Skeletal muscle cell (primary cell): ENCODE measurements around the gene KIRREL3.

Experiments
- DNase-seq: peaks from one replicate; pipeline ENCODE4 v3.0.0-alpha.2; 2010; ENCODE audit warnings: low read depth
- H3K4me3 ChIP-seq: 2 replicates; pipeline ENCODE4 v1.5.1; 2011; ENCODE audit warnings: low read depth, mild to moderate bottlenecking, control low read depth, low read length, moderate library complexity

KIRREL3 gene

GRCh38 chr11:126437731-126438130 lies 562.8 kb downstream of the KIRREL3 start:
- H3K4me3 ChIP-seq, result no peak overlapping the region
- no peak for DNase-seq

GRCh38 chr11:126436209-126436755 lies 564.3 kb downstream of the KIRREL3 start:
- no peak overlapping the region for H3K4me3 ChIP-seq
- DNase-seq, result no peak

GRCh38 chr11:126434950-126435335 lies 565.6 kb downstream of the KIRREL3 start:
- no peak overlapping the region for H3K4me3 ChIP-seq
- no peak for DNase-seq

GRCh38 chr11:126433989-126434949 lies 566.3 kb downstream of the KIRREL3 start:
- no peak for DNase-seq
- H3K4me3 ChIP-seq, result no peak overlapping the region

GRCh38 chr11:126433244-126433846 lies 567.2 kb downstream of the KIRREL3 start:
- DNase-seq, result no peak
- H3K4me3 ChIP-seq, result no peak overlapping the region

GRCh38 chr11:126432525-126432924 lies 568.0 kb downstream of the KIRREL3 start:
- H3K4me3 ChIP-seq, result no peak overlapping the region
- no peak for DNase-seq

- no peak overlapping the region for H3K4me3 ChIP-seq
- DNase-seq, result no peak
Measured at GRCh38 chr11:126432065-126432461, 568.5 kb downstream of the KIRREL3 start.

GRCh38 chr11:126431401-126432064 lies 569.0 kb downstream of the KIRREL3 start:
- H3K4me3 ChIP-seq, result no peak overlapping the region
- peak; percentile 27 for DNase-seq

- no peak overlapping the region for H3K4me3 ChIP-seq
- no peak for DNase-seq
Measured at GRCh38 chr11:126430581-126431335, 569.8 kb downstream of the KIRREL3 start.

GRCh38 chr11:126426820-126427749 lies 573.5 kb downstream of the KIRREL3 start:
- no peak for DNase-seq
- H3K4me3 ChIP-seq, result no peak overlapping the region

- no peak overlapping the region for H3K4me3 ChIP-seq
- DNase-seq, result no peak
Measured at GRCh38 chr11:126426106-126426505, 574.5 kb downstream of the KIRREL3 start.

- H3K4me3 ChIP-seq, result no peak overlapping the region
Measured at GRCh38 chr11:126424471-126425039, 576.0 kb downstream of the KIRREL3 start.

GRCh38 chr11:126423743-126424142 lies 576.8 kb downstream of the KIRREL3 start:
- no peak overlapping the region for H3K4me3 ChIP-seq
- no peak for DNase-seq

More at GRCh38 chr11:126424471-126425039, 576.0 kb downstream of the KIRREL3 start:
- no peak for DNase-seq

GRCh38 chr11:126423154-126423553 lies 577.4 kb downstream of the KIRREL3 start:
- no peak overlapping the region for H3K4me3 ChIP-seq
- DNase-seq, result no peak

- no peak for DNase-seq
- no peak overlapping the region for H3K4me3 ChIP-seq
Measured at GRCh38 chr11:126422446-126422845, 578.1 kb downstream of the KIRREL3 start.

- no peak for DNase-seq
- no peak overlapping the region for H3K4me3 ChIP-seq
Measured at GRCh38 chr11:126421271-126421671, 579.3 kb downstream of the KIRREL3 start.

- no peak for DNase-seq
- no peak overlapping the region for H3K4me3 ChIP-seq
Measured at GRCh38 chr11:126420698-126421256, 579.8 kb downstream of the KIRREL3 start.
